Cardiac muscle cell (in vitro differentiated cells and primary cell): Measurements from ENCODE around the gene SEC24B. TPM values are rescaled to one million over a fixed set of nuclear protein-coding genes. Genes with fewer than 3 reads are reported as not detected.
"Not testable (repeated sequence)": the region's sequence is repeated elsewhere in the genome, so short reads cannot be mapped to it uniquely, and the experiment has no call there.

Experiments used
- DNase-seq, 2 donors: peaks; one replicate each; pipeline versions ENCODE4 v3.0.0 to v3.0.0-alpha.2; 2010 to 2017; ENCODE audit warnings: low read depth in 1 of 2, low spot score in 1 of 2
- H3K27ac ChIP-seq: fragments of 200-600 bp; sonication (generic); 2 replicates; pipeline ENCODE4 v1.5.1; 2016
- H3K27me3 ChIP-seq: fragments of 200-600 bp; sonication (generic); 2 replicates; pipeline ENCODE4 v1.6.0; 2016; ENCODE audit warnings: control low read depth
- H3K36me3 ChIP-seq: fragments of 200-600 bp; sonication (generic); 2 replicates; pipeline ENCODE4 v1.5.1; 2016; ENCODE audit warnings: control low read depth
- H3K4me1 ChIP-seq: fragments of 200-600 bp; sonication (generic); 2 replicates; pipeline ENCODE4 v1.8.1; 2017; ENCODE audit warnings: low read depth, mild to moderate bottlenecking, mixed run types
- H3K4me3 ChIP-seq: fragments of 200-600 bp; sonication (generic); 2 replicates; pipeline ENCODE4 v1.5.1; 2016; ENCODE audit warnings: mild to moderate bottlenecking
- H3K9me3 ChIP-seq: fragments of 200-600 bp; sonication (generic); 2 replicates; pipeline ENCODE4 v1.5.1; 2017; ENCODE audit warnings: low read depth, mild to moderate bottlenecking, control low read depth
- CTCF ChIP-seq: IDR thresholded peaks from 2 replicates; pipeline ENCODE4 v1.5.1; 2012; ENCODE audit warnings: low read depth, mild to moderate bottlenecking, low read length
- polyA plus RNA-seq: library from polyadenylated mRNA; unstranded; fragments of >200 nt; fragmentation: Nextera tagmentation; extraction: Ambion mirVana; gene quantifications from 2 replicates; pipeline ENCODE4 v1.2.1, GENCODE V29; 2016
- total RNA-seq: library from RNA; depleted of rRNA; stranded (reverse); fragments of >200 nt; gene quantifications from 2 replicates; pipeline ENCODE4 v1.2.3, GENCODE V29; 2016

SEC24B gene
- total and polyA plus RNA-seq, 2 experiments from 2014 or later, result 25.4 to 31.4 TPM

DNA sequence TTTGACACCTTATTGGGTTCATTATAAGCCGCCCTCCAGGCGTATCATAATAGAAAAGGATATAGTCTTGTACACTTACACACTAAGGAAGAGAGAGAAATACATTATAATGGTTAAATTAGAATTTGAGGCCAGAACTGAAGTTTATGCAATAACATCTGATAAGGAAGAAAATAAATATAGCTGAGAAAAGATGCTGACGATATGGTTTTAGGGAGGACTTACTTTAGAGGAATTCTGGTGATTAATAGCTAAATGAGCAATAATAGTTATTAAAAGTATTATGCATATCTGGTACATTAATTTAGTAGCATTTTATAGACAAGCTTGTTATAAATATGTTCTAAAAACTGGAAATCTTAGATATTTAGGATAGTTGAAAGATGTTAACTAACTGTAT, 138.5 kb downstream of the SEC24B start:
- H3K9me3 ChIP-seq, result no peaks in the 10 kb centered on the region
- TF ChIP-seq CTCF, result no peak
- H3K4me3 ChIP-seq, result no peak overlapping the region
- no peaks in the 10 kb centered on the region for H3K27me3 ChIP-seq
- H3K36me3 ChIP-seq, result no peaks in the 10 kb centered on the region
- H3K27ac ChIP-seq, result no peak overlapping the region
- H3K4me1 ChIP-seq, result no peaks in the 10 kb centered on the region
- DNase-seq, result no peak

GRCh38 chr4:109574443-109574850, 140.8 kb downstream of the SEC24B start:
- peak in 1 of 2 donors; percentile 48 for DNase-seq
- Histone ChIP-seq H3K4me3 (no peak overlapping the region), H3K27me3 (no peaks in the 10 kb centered on the region), H3K9me3 (no peaks in the 10 kb centered on the region), H3K27ac (no peak overlapping the region), H3K36me3 (no peaks in the 10 kb centered on the region), H3K4me1 (no peaks in the 10 kb centered on the region)
- TF ChIP-seq CTCF, result peak; percentile 39

GRCh38 chr4:109574931-109575804, 141.6 kb downstream of the SEC24B start:
- Histone ChIP-seq H3K9me3 (no peaks in the 10 kb centered on the region), H3K4me1 (no peaks in the 10 kb centered on the region), H3K27me3 (no peaks in the 10 kb centered on the region), H3K4me3 (no peak overlapping the region), H3K36me3 (no peaks in the 10 kb centered on the region), H3K27ac (no peak overlapping the region)
- no peak for TF ChIP-seq CTCF
- no peak for DNase-seq

DNA sequence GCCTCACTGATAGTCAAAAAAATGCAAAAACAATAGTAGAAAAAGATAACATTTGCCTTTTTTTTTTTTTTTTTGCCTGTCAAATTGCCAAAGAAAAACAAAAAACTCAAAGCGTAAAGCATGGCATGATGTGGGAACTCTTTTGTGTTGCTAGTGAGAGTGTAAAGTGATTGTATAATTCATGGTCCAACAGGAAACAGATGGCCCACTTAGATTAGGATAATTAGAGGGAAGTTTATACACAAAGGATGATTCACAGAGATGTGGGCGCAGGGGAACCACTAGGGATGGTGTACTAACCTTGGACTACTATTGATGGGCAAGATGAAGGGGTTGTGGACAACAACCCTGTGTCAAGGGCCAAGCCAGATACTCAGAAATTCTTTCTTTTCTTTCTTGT, 142.8 kb downstream of the SEC24B start:
- Histone ChIP-seq H3K27me3 (no peaks in the 10 kb centered on the region), H3K4me1 (no peaks in the 10 kb centered on the region), H3K4me3 (no peak overlapping the region), H3K27ac (no peak overlapping the region), H3K36me3 (no peaks in the 10 kb centered on the region), H3K9me3 (no peaks in the 10 kb centered on the region)
- peak in 1 of 2 donors; percentile 54 for DNase-seq
- no peak for TF ChIP-seq CTCF

DNA sequence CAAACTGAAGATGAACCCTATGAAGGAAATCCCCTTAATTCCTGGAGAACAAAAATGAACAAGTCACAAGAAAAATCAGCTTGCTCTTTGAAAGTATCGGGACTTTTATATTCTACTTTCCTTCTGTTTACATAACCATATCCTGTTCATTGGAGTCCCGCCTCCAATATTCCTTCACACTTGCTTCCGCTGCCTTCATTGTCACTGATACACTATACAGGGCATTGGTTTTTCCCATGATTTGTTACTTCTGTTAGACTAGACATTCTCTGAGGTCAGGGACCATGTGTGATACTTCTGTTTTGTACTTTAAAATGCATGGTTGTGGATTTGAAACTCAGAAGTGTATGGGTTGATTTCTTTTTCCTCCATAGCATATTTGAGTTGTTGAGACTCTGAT, 145.2 kb downstream of the SEC24B start:
- no peak for DNase-seq
- Histone ChIP-seq H3K4me1 (no peaks in the 10 kb centered on the region), H3K27me3 (no peaks in the 10 kb centered on the region), H3K4me3 (no peak overlapping the region), H3K36me3 (no peaks in the 10 kb centered on the region), H3K27ac (no peak overlapping the region), H3K9me3 (no peaks in the 10 kb centered on the region)
- no peak for TF ChIP-seq CTCF

- not testable (repeated sequence) for H3K27ac ChIP-seq, DNase-seq, H3K27me3 ChIP-seq, H3K4me1 ChIP-seq, H3K36me3 ChIP-seq, H3K4me3 ChIP-seq, H3K9me3 ChIP-seq
Observed at GRCh38 chr4:109579997-109580396, 146.4 kb downstream of the SEC24B start.
